H1 (cell line): ENCODE data around the gene COPG1. TPM values are rescaled to one million over a fixed set of nuclear protein-coding genes. Genes with fewer than 3 reads are reported as not detected.

Source experiments
- CTCF ChIA-PET: fragments of 300-600 bp; sonication (Branson Sonifier 250); formaldehyde crosslinking; loops from one replicate; lab custom pipeline; 2021; ENCODE audit not compliant: partially characterized antibody; lab: Charles Lee
- POLR2A ChIA-PET: fragments of 300-600 bp; sonication (Branson Sonifier 250); formaldehyde crosslinking; loops from one replicate; lab custom pipeline; 2021; ENCODE audit warnings: inconsistent platforms; ENCODE audit not compliant: partially characterized antibody; lab: Charles Lee
- DNase-seq, 2 experiments: peaks; one replicate each; pipeline versions ENCODE4 v3.0.0 to v3.0.0-alpha.2; 2010 to 2022; ENCODE audit warnings: low spot score in 2 of 2, low read depth in 1 of 2, mixed read lengths in 1 of 2
- FAIRE-seq: peaks from 2 replicates; lab custom pipeline; 2011; peaks lifted over from hg19 to GRCh38; lab: Jason Lieb, UNC
- H2AFZ ChIP-seq: 2 replicates; pipeline ENCODE4 v1.8.1; 2012; ENCODE audit warnings: low read length, inconsistent platforms
- H2AK5ac ChIP-seq: 2 replicates; pipeline ENCODE4 v1.6.1; 2013; ENCODE audit warnings: low read depth, low read length
- H2BK120ac ChIP-seq: replicated peaks from 2 replicates; pipeline ENCODE3; 2013; ENCODE audit warnings: low read depth, low read length, inconsistent platforms
- H2BK12ac ChIP-seq: 2 replicates; pipeline ENCODE4 v1.6.1; 2013; ENCODE audit warnings: low read depth, low read length
- H2BK15ac ChIP-seq: 2 replicates; pipeline ENCODE4 v1.6.1; 2013; ENCODE audit warnings: low read length
- H2BK20ac ChIP-seq: 2 replicates; pipeline ENCODE4 v1.6.1; 2013; ENCODE audit warnings: low read length
- H2BK5ac ChIP-seq: 2 replicates; pipeline ENCODE4 v1.6.1; 2013; ENCODE audit warnings: low read depth, low read length
- H3K14ac ChIP-seq: 2 replicates; pipeline ENCODE4 v1.6.1; 2013; ENCODE audit warnings: inconsistent platforms; ENCODE audit not compliant: insufficient read length
- H3K18ac ChIP-seq: 2 replicates; pipeline ENCODE4 v1.6.1; 2013; ENCODE audit warnings: low read length; ENCODE audit errors: extremely low read depth
- H3K23ac ChIP-seq: 2 replicates; pipeline ENCODE4 v1.6.1; 2013; ENCODE audit warnings: inconsistent platforms; ENCODE audit not compliant: insufficient read length
- H3K23me2 ChIP-seq: 2 replicates; pipeline ENCODE4 v1.6.1; 2013; ENCODE audit warnings: low read depth, low read length
- H3K27ac ChIP-seq: 2 replicates; pipeline ENCODE4 v1.6.1; 2011; ENCODE audit warnings: low read depth, low read length, inconsistent platforms
- H3K27me3 ChIP-seq, 4 experiments: replicated peaks in 1 of 4; 1 replicate in 1 of 4; 2 replicates in 3 of 4; pipeline versions ENCODE4 v1.6.1 to v1.8.1; 2011 to 2013; ENCODE audit warnings: low read length in 3 of 4, mild to moderate bottlenecking in 3 of 4, inconsistent platforms in 2 of 4, mixed read lengths in 2 of 4, moderate library complexity in 1 of 4; ENCODE audit not compliant: control insufficient read depth in 3 of 4, insufficient read depth in 3 of 4; ENCODE audit errors: extremely low read depth in 1 of 4
- H3K36me3 ChIP-seq, 4 experiments: 2 replicates each; pipeline versions ENCODE4 v1.6.1 to v1.8.1; 2011 to 2013; ENCODE audit warnings: mild to moderate bottlenecking in 4 of 4, low read length in 3 of 4, moderate library complexity in 2 of 4, control low read depth in 1 of 4, inconsistent platforms in 1 of 4; ENCODE audit not compliant: insufficient read depth in 4 of 4, control insufficient read depth in 2 of 4
- H3K4ac ChIP-seq: replicated peaks from 2 replicates; pipeline ENCODE3; 2013; ENCODE audit warnings: low read length, low read depth, mixed read lengths, inconsistent platforms; ENCODE audit not compliant: insufficient read length
- H3K4me1 ChIP-seq, 4 experiments: replicated peaks in 1 of 4; 1 replicate in 1 of 4; 2 replicates in 3 of 4; pipeline versions ENCODE4 v1.6.1 to v1.8.1; 2011 to 2013; ENCODE audit warnings: low read length in 3 of 4, inconsistent platforms in 2 of 4, mixed read lengths in 1 of 4; ENCODE audit not compliant: insufficient read depth in 4 of 4, control insufficient read depth in 3 of 4
- H3K4me2 ChIP-seq, 2 experiments: 2 replicates each; pipeline versions ENCODE4 v1.6.1 to v1.8.1; 2011 to 2013; ENCODE audit warnings: low read depth in 2 of 2, low read length in 2 of 2, control low read depth in 1 of 2, inconsistent platforms in 1 of 2, mild to moderate bottlenecking in 1 of 2; ENCODE audit not compliant: insufficient read depth in 1 of 2
- H3K4me3 ChIP-seq, 4 experiments: fragments of 200-600, 300-600 bp in 1 of 4; sonication (generic), shearing (Covaris generic), sonication (Bioruptor Twin) in 1 of 4; 2 replicates each; pipeline versions ENCODE4 v1.5.1 to v1.8.1; 2011 to 2016; ENCODE audit warnings: low read length in 4 of 4, low read depth in 3 of 4, control low read depth in 2 of 4, inconsistent platforms in 2 of 4, mild to moderate bottlenecking in 2 of 4, mixed read lengths in 1 of 4, moderate library complexity in 1 of 4; ENCODE audit not compliant: insufficient read depth in 2 of 4; ENCODE audit errors: extremely low read depth in 1 of 4
- H3K56ac ChIP-seq: replicated peaks from 2 replicates; pipeline ENCODE3; 2013; ENCODE audit warnings: low read depth, mild to moderate bottlenecking, mixed read lengths, low read length, inconsistent platforms; ENCODE audit not compliant: insufficient read length
- H3K79me1 ChIP-seq: 2 replicates; pipeline ENCODE4 v1.6.1; 2013; ENCODE audit warnings: low read depth, low read length, control low read depth
- H3K79me2 ChIP-seq, 2 experiments: 2 replicates each; pipeline versions ENCODE4 v1.6.1 to v1.8.1; 2012 to 2013; ENCODE audit warnings: low read length in 2 of 2, mild to moderate bottlenecking in 2 of 2, inconsistent platforms in 1 of 2; ENCODE audit not compliant: insufficient read depth in 2 of 2, control insufficient read depth in 1 of 2
- H3K9ac ChIP-seq, 4 experiments: replicated peaks in 1 of 4; 1 replicate in 1 of 4; 2 replicates in 3 of 4; pipeline versions ENCODE4 v1.6.1 to v1.8.1; 2011 to 2013; ENCODE audit warnings: low read depth in 3 of 4, low read length in 3 of 4, control low read depth in 2 of 4, mild to moderate bottlenecking in 2 of 4, moderate library complexity in 2 of 4, inconsistent platforms in 1 of 4; ENCODE audit errors: extremely low read depth in 1 of 4
- H3K9me3 ChIP-seq, 2 experiments: 2 replicates each; pipeline versions ENCODE4 v1.6.1 to v1.8.1; 2012 to 2013; ENCODE audit warnings: mild to moderate bottlenecking in 2 of 2, moderate library complexity in 2 of 2, control low read depth in 1 of 2, inconsistent platforms in 1 of 2, low read depth in 1 of 2, low read length in 1 of 2, mixed read lengths in 1 of 2; ENCODE audit not compliant: insufficient read depth in 2 of 2
- H4K20me1 ChIP-seq, 2 experiments: replicated peaks in 1 of 2; 2 replicates each; pipeline versions ENCODE3 to v1.8.1; 2011 to 2013; ENCODE audit warnings: inconsistent platforms in 2 of 2, low read length in 2 of 2, mild to moderate bottlenecking in 1 of 2; ENCODE audit not compliant: insufficient read depth in 2 of 2, control insufficient read depth in 1 of 2
- H4K5ac ChIP-seq: 2 replicates; pipeline ENCODE4 v1.6.1; 2013; ENCODE audit warnings: low read length, low read depth, mixed read lengths, inconsistent platforms; ENCODE audit not compliant: insufficient read length
- H4K8ac ChIP-seq: 2 replicates; pipeline ENCODE4 v1.8.0; 2013; ENCODE audit warnings: mild to moderate bottlenecking, moderate library complexity, low read length, inconsistent platforms; ENCODE audit not compliant: insufficient read depth; ENCODE audit errors: extremely low read depth
- H4K91ac ChIP-seq: replicated peaks from 2 replicates; pipeline ENCODE3; 2013; ENCODE audit warnings: low read length, mixed read lengths, inconsistent platforms; ENCODE audit not compliant: insufficient read length
- ATF2 ChIP-seq: IDR thresholded peaks from 2 replicates; pipeline ENCODE4 v1.6.1; 2012; ENCODE audit warnings: low read length, inconsistent platforms
- CHD1 ChIP-seq: IDR thresholded peaks from 2 replicates; pipeline ENCODE4 v1.6.1; 2012; ENCODE audit warnings: low read depth, low read length, improper control_type of control experiment
- CTCF ChIP-seq, 3 experiments: IDR thresholded peaks; 1 replicate in 2 of 3; 2 replicates in 1 of 3; pipeline versions ENCODE4 v1.5.1 to v1.6.1; 2011; ENCODE audit warnings: low read length in 3 of 3, mild to moderate bottlenecking in 3 of 3, inconsistent platforms in 2 of 3, low read depth in 1 of 3, moderate library complexity in 1 of 3; ENCODE audit not compliant: insufficient read depth in 1 of 3; ENCODE audit errors: control extremely low read depth in 1 of 3
- JUN ChIP-seq: IDR thresholded peaks from 2 replicates; pipeline ENCODE4 v1.6.1; 2011; ENCODE audit warnings: low read depth, mild to moderate bottlenecking, improper control_type of control experiment, low read length
- POLR2AphosphoS5 ChIP-seq: IDR thresholded peaks from 2 replicates; pipeline ENCODE4 v1.6.1; 2011; ENCODE audit warnings: low read depth, low read length
- SIRT6 ChIP-seq: IDR thresholded peaks from one replicate; pipeline ENCODE4 v1.7.1; 2012; ENCODE audit warnings: low read length, inconsistent platforms
- TCF12 ChIP-seq: IDR thresholded peaks from 2 replicates; pipeline ENCODE4 v1.6.1; 2011; ENCODE audit warnings: low read depth, mild to moderate bottlenecking, low read length
- WGBS, 2 experiments: shearing (Covaris generic) in 1 of 2; methylation state at CpG; one replicate each; pipeline versions ENCODE4 v1.1.6 to v1.1.7; 2013 to 2015; ENCODE audit warnings: low lambda C conversion rate in 2 of 2, mixed read lengths in 2 of 2, inconsistent platforms in 1 of 2, low coverage in 1 of 2, missing lambda C conversion rate in 1 of 2; ENCODE audit not compliant: insufficient replicate concordance in 2 of 2, insufficient coverage in 1 of 2, insufficient read length in 1 of 2; ENCODE audit errors: extremely low coverage in 1 of 2, missing lambda C conversion rate in 1 of 2; 5-methylcytosine and 5-hydroxymethylcytosine counted together
- polyA plus RNA-seq, 7 experiments: library from polyadenylated mRNA; depleted of rRNA in 3 of 7; stranded (reverse) in 5 of 7; unstranded in 2 of 7; fragments of >200 nt in 5 of 7; fragments of 200-250 nt in 2 of 7; gene quantifications; 1 replicate in 5 of 7; 2 replicates in 1 of 7; 4 replicates in 1 of 7; pipeline versions ENCODE4 v1.2.1 to v1.2.3, GENCODE V29; 2011 to 2013; ENCODE audit warnings: missing spikeins in 2 of 7, mixed read lengths in 2 of 7
- total RNA-seq: library from RNA; stranded (reverse); fragmentation: NEBNext Ultra II Directional; extraction: Animal tissue kit (Norgen Biotek cat#: 25700); gene quantifications from 2 replicates; pipeline ENCODE4 v1.2.1, GENCODE V29; 2021

The COPG1 gene
- total and polyA plus RNA-seq, 2 of the 8 experiments (the other 6 are each of a cell fraction or from before 2014, with no cell fraction given): 52.7 to 106 TPM

GRCh38 chr3:129286081-129286480, 36.7 kb downstream of the COPG1 start:
- H3K18ac ChIP-seq: no peak overlapping the region
- H3K36me3 ChIP-seq: peaks cover 5 to 15% (median 12%) of the 10 kb centered on the region in 4 experiments; a peak in 7 of 8 replicates
- no peak for TF ChIP-seq ATF2
- no peak for TF ChIP-seq TCF12
- TF ChIP-seq CHD1: no peak
- TF ChIP-seq CTCF (IDR thresholded peaks at IDR 0.05; ENCODE audit: control extremely low read depth in 1 of 3, insufficient read depth in 1 of 3, low read depth in 1 of 3, low read length in 3 of 3): no peak
- TF ChIP-seq POLR2AphosphoS5: no peak
- no peak for TF ChIP-seq SIRT6
- no peak for TF ChIP-seq JUN

More at GRCh38 chr3:129286081-129286480, 36.7 kb downstream of the COPG1 start:
- Histone ChIP-seq H3K4me3 (no peak overlapping the region), H2BK120ac (no peak overlapping the region), H2BK15ac (no peak overlapping the region), H3K27ac (no peak overlapping the region), H3K4me2 (no peak overlapping the region), H2AK5ac (no peak overlapping the region), H3K14ac (no peak overlapping the region), H3K79me1 (no peaks in the 10 kb centered on the region), H3K79me2 (0 out of 4 replicates have a peak, but pooled peaks cover 0 to 4% of the 10 kb centered on the region in 2 experiments), H4K20me1 (no peaks in the 10 kb centered on the region), H2BK20ac (no peak overlapping the region), H3K56ac (no peak overlapping the region), H3K27me3 (no peaks in the 10 kb centered on the region), H3K23ac (no peak overlapping the region), H2BK5ac (no peak overlapping the region), H3K4me1 (no peaks in the 10 kb centered on the region), H3K9ac (no peak overlapping the region), H4K91ac (no peak overlapping the region), H3K9me3 (no peaks in the 10 kb centered on the region), H2BK12ac (no peak overlapping the region), H2AFZ (no peak overlapping the region), H4K5ac (no peak overlapping the region), H4K8ac (no peak overlapping the region), H3K23me2 (no peaks in the 10 kb centered on the region), H3K4ac (no peak overlapping the region)
- ChIA-PET POLR2A (interaction anchor here (0.8 to 4.5 kb wide), 2 partner anchors 16 to 29 kb away, joined by 3 to 27 read pairs; a partner anchor contains a TSS), CTCF (no interaction called here)
- 88% methylated on average over 2 of the region's 2 CpGs; no CpG with 5 or more reads in 1 of the 2 experiments for WGBS, 2 experiments
- no peak for FAIRE-seq
- DNase-seq: no peak
